GM12878 (cell line): ENCODE data around the gene PODN. TPM values are rescaled to one million over a fixed set of nuclear protein-coding genes. Genes with fewer than 3 reads are reported as not detected.

Experiments
- ATAC-seq: fragments of 200-7000 bp; cut with Tn5 transposase; 3 replicates; pipeline ENCODE4 v1.9.1; 2020; ENCODE audit warnings: mild to moderate bottlenecking, moderate library complexity
- BruUV-seq: library from RNA; stranded (reverse); fragments of 400-500 nt; replicated peaks from 2 replicates; lab custom pipeline; 2021; lab: Mats Ljungman, UMichigan
- CTCF ChIA-PET: fragments of 300-600 bp; sonication (Branson Sonifier 250); formaldehyde crosslinking; extraction: SDS; loops from one replicate; lab custom pipeline; 2021; ENCODE audit warnings: inconsistent platforms; lab: Yijun Ruan, JAX
- POLR2A ChIA-PET: fragments of 350-600 bp; formaldehyde crosslinking; extraction: SDS; loops from one replicate; lab custom pipeline; 2021; ENCODE audit warnings: inconsistent platforms; lab: Charles Lee
- RAD21 ChIA-PET: fragments of 300-600 bp; sonication (Branson Sonifier 250); formaldehyde crosslinking; loops from one replicate; lab custom pipeline; 2023; ENCODE audit warnings: antibody characterized with exemption; ENCODE audit not compliant: unreplicated experiment; lab: Charles Lee
- SMC1A ChIA-PET: fragments of 300-600 bp; sonication (Branson Sonifier 250); formaldehyde crosslinking; loops from one replicate; lab custom pipeline; 2023; ENCODE audit not compliant: unreplicated experiment, uncharacterized antibody; lab: Charles Lee
- DNase-seq: peaks from one replicate; pipeline ENCODE4 v3.0.0-alpha.2; 2011; ENCODE audit warnings: low read depth, low spot score
- FAIRE-seq: peaks from 3 replicates; lab custom pipeline; 2011; peaks lifted over from hg19 to GRCh38; lab: Jason Lieb, UNC
- H2AFZ ChIP-seq: 2 replicates; pipeline ENCODE4 v1.6.0; 2011; ENCODE audit warnings: low read depth, low read length, control low read depth; ENCODE audit not compliant: control insufficient read depth
- H3K27ac ChIP-seq: 2 replicates; pipeline ENCODE4 v1.5.1; 2011; ENCODE audit warnings: control low read depth; ENCODE audit not compliant: control insufficient read depth, insufficient read depth
- H3K27me3 ChIP-seq, 2 experiments: replicated peaks in 1 of 2; 2 replicates each; pipeline versions ENCODE4 v1.6.0 to v1.6.1; 2011; ENCODE audit warnings: low read length in 1 of 2; ENCODE audit not compliant: control insufficient read depth in 2 of 2, insufficient read depth in 2 of 2
- H3K36me3 ChIP-seq, 2 experiments: 2 replicates each; pipeline ENCODE4 v1.5.1; 2011; ENCODE audit warnings: low read length in 1 of 2; ENCODE audit not compliant: control insufficient read depth in 2 of 2, insufficient read depth in 2 of 2
- H3K4me1 ChIP-seq: 2 replicates; pipeline ENCODE4 v1.6.1; 2011; ENCODE audit warnings: mild to moderate bottlenecking, low read length, moderate library complexity, mixed read lengths; ENCODE audit not compliant: control insufficient read depth, insufficient read depth
- H3K4me2 ChIP-seq: 2 replicates; pipeline ENCODE4 v1.6.0; 2011; ENCODE audit warnings: control low read depth; ENCODE audit not compliant: control insufficient read depth, insufficient read depth
- H3K4me3 ChIP-seq: fragments of 200-600 bp; sonication (generic); 2 replicates; pipeline ENCODE4 v1.5.1; 2016
- H3K79me2 ChIP-seq: 2 replicates; pipeline ENCODE4 v1.6.0; 2011; ENCODE audit warnings: low read length; ENCODE audit not compliant: control insufficient read depth, insufficient read depth
- H3K9ac ChIP-seq: 2 replicates; pipeline ENCODE4 v1.8.0; 2011; ENCODE audit warnings: low read length, control low read depth, mixed read lengths; ENCODE audit not compliant: control insufficient read depth, insufficient read depth
- H3K9me3 ChIP-seq: replicated peaks from 3 replicates; pipeline ENCODE4 v1.5.1; 2011; ENCODE audit warnings: mild to moderate bottlenecking, low read length; ENCODE audit not compliant: control insufficient read depth, insufficient read depth
- H4K20me1 ChIP-seq: 2 replicates; pipeline ENCODE4 v1.6.0; 2011; ENCODE audit not compliant: control insufficient read depth, insufficient read depth
- BCLAF1 ChIP-seq: fragments of 450-650 bp; IDR thresholded peaks from 2 replicates; pipeline ENCODE4 v1.6.1; 2017; ENCODE audit warnings: antibody characterized with exemption, mild to moderate bottlenecking, moderate library complexity
- BMI1 ChIP-seq: fragments of 450-650 bp; IDR thresholded peaks from 2 replicates; pipeline ENCODE4 v1.6.1; 2016; ENCODE audit warnings: mild to moderate bottlenecking, moderate library complexity, borderline replicate concordance
- CHD4 ChIP-seq: fragments of 200-600 bp; sonication (generic); IDR thresholded peaks from 2 replicates; pipeline ENCODE4 v1.6.1; 2016; ENCODE audit warnings: mild to moderate bottlenecking
- CUX1 ChIP-seq: IDR thresholded peaks from 2 replicates; pipeline ENCODE4 v1.6.1; 2012; ENCODE audit warnings: improper control_type of control experiment, low read depth, low read length; ENCODE audit not compliant: insufficient replicate concordance
- IRF3 ChIP-seq: fragments of 450-650 bp; IDR thresholded peaks from 2 replicates; pipeline ENCODE4 v1.6.1; 2014; ENCODE audit warnings: mild to moderate bottlenecking
- NFIC ChIP-seq: IDR thresholded peaks from 2 replicates; pipeline ENCODE4 v1.6.1; 2012; ENCODE audit warnings: low read depth, mild to moderate bottlenecking, inconsistent platforms, low read length, moderate library complexity
- NFXL1 ChIP-seq: fragments of 450-650 bp; IDR thresholded peaks from 2 replicates; pipeline ENCODE4 v1.6.1; 2017; ENCODE audit warnings: antibody characterized with exemption, mild to moderate bottlenecking, borderline replicate concordance
- RB1 ChIP-seq: fragments of 450-650 bp; formaldehyde crosslinking; IDR thresholded peaks from 2 replicates; pipeline ENCODE4 v1.6.1; 2017; ENCODE audit warnings: mild to moderate bottlenecking, borderline replicate concordance
- RUNX3 ChIP-seq: IDR thresholded peaks from 2 replicates; pipeline ENCODE4 v1.6.1; 2012; ENCODE audit warnings: low read length, inconsistent platforms
- SPI1 ChIP-seq: IDR thresholded peaks from 2 replicates; pipeline ENCODE4 v1.6.1; 2011; ENCODE audit warnings: low read depth, mild to moderate bottlenecking, low read length, moderate library complexity, borderline replicate concordance; ENCODE audit not compliant: insufficient read depth
- TAF1 ChIP-seq: IDR thresholded peaks from 2 replicates; pipeline ENCODE4 v1.6.1; 2011; ENCODE audit warnings: mild to moderate bottlenecking, low read depth, low read length, borderline replicate concordance
- TCF7 ChIP-seq: IDR thresholded peaks from 2 replicates; pipeline ENCODE4 v1.6.1; 2014; ENCODE audit warnings: antibody characterized with exemption, borderline replicate concordance
- YBX1 ChIP-seq: fragments of 450-650 bp; IDR thresholded peaks from 2 replicates; pipeline ENCODE4 v1.6.1; 2016; ENCODE audit warnings: antibody characterized with exemption
- ZNF622 ChIP-seq: fragments of 450-650 bp; IDR thresholded peaks from 2 replicates; pipeline ENCODE4 v1.6.1; 2017; ENCODE audit warnings: mild to moderate bottlenecking, inconsistent platforms
- WGBS: methylation state at CpG from one replicate; pipeline ENCODE4 v1.1.6; 2016; ENCODE audit warnings: low lambda C conversion rate; ENCODE audit not compliant: insufficient replicate concordance, insufficient coverage; ENCODE audit errors: missing lambda C conversion rate; 5-methylcytosine and 5-hydroxymethylcytosine counted together
- in situ Hi-C: fragments of 300-500 bp; cut with MboI; formaldehyde crosslinking; loops from 9 replicates; pipeline ENCODE4 v1.14.3; 2018; ENCODE audit warnings: mixed read lengths
- intact Hi-C: fragments of 100-400 bp; cut with micrococcal nuclease; formaldehyde crosslinking; loops from one replicate; pipeline ENCODE4 v1.14.2; 2022; ENCODE audit not compliant: unreplicated experiment
- polyA plus RNA-seq, 11 experiments: library from polyadenylated mRNA; depleted of rRNA in 4 of 11; unstranded in 6 of 11; stranded (reverse) in 5 of 11; fragments of >200 nt; fragmentation: Nextera tagmentation in 4 of 11; fragmentation: Illumina TruSeq in 1 of 11; extraction: Ambion mirVana in 4 of 11; extraction: Trizol in 1 of 11; gene quantifications; 1 replicate in 1 of 11; 2 replicates in 10 of 11; pipeline versions ENCODE4 v1.2.1 to v1.2.3, GENCODE V29; 2011 to 2016; ENCODE audit warnings: inconsistent platforms in 2 of 11, missing spikeins in 2 of 11, low read depth in 1 of 11
- total RNA-seq, 4 experiments: library from RNA; depleted of rRNA in 3 of 4; stranded (reverse); fragments of >200 nt in 3 of 4; fragmentation: Illumina TruSeq in 1 of 4; extraction: Trizol in 1 of 4; gene quantifications; 2 replicates each; pipeline versions ENCODE4 v1.2.1 to v1.2.3, GENCODE V29; 2013 to 2021

The PODN gene
- total and polyA plus RNA-seq, 10 of the 15 experiments (the other 5 are each of a cell fraction or from before 2014, with no cell fraction given): 0.10 TPM; not detected in 9

GRCh38 chr1:53066891-53067738, 5.1 kb downstream of the PODN start (continued):
- no peak for TF ChIP-seq TAF1
- TF ChIP-seq NFIC: no peak
- no peak for TF ChIP-seq NFXL1
- no peak for TF ChIP-seq SPI1
- TF ChIP-seq BMI1: no peak
- TF ChIP-seq BCLAF1: no peak
- TF ChIP-seq TCF7: no peak
- no peak for TF ChIP-seq CHD4
- TF ChIP-seq RUNX3: no peak

GRCh38 chr1:53067886-53068285, 5.9 kb downstream of the PODN start:
- intact Hi-C loops: no loop called here
- RAD21 ChIA-PET: no interaction called here
- in situ Hi-C loops: no loop called here
- H2AFZ ChIP-seq: no peak overlapping the region
- no peaks in the 10 kb centered on the region for H3K4me1 ChIP-seq
- no peak for FAIRE-seq
- no peak overlapping the region for H3K27ac ChIP-seq
- CTCF ChIA-PET: interaction anchor here (0.8 kb wide), 1 partner anchor 13 kb away, joined by 3 read pairs; no protein-coding TSS in a partner anchor
- BruUV-seq: no TSS peak
- peaks cover 0 to 2% of the 10 kb centered on the region in 2 experiments; a peak in 3 of 4 replicates for H3K27me3 ChIP-seq
- H3K4me2 ChIP-seq: no peak overlapping the region
- 4% methylated on average over 2 of the region's 2 CpGs for WGBS
- H3K4me3 ChIP-seq: no peak overlapping the region
- no peaks in the 10 kb centered on the region for H3K36me3 ChIP-seq
- ATAC-seq: no peak
- no peak for DNase-seq
- H3K9me3 ChIP-seq: no peaks in the 10 kb centered on the region
- POLR2A ChIA-PET: no interaction called here
- H3K9ac ChIP-seq: no peak overlapping the region
- SMC1A ChIA-PET: interaction anchor here (1.8 kb wide), 1 partner anchor 8 kb away, joined by 6 read pairs; no protein-coding TSS in a partner anchor
- H4K20me1 ChIP-seq: no peaks in the 10 kb centered on the region
- no peaks in the 10 kb centered on the region for H3K79me2 ChIP-seq
- TF ChIP-seq RB1 (no peak), YBX1 (no peak), CUX1 (no peak), ZNF622 (no peak), IRF3 (no peak)
